Measurements from ENCODE around the gene NPLOC4. TPM values are rescaled to one million over a fixed set of nuclear protein-coding genes. Genes with fewer than 3 reads are reported as not detected.
A peak's percentile ranks its signal among the peaks of the same experiment; 100 is the strongest.

The NPLOC4 gene
- total and polyA plus RNA-seq, 2 of the 13 experiments (the other 11 are each of a cell fraction or from before 2014, with no cell fraction given): 57.0 to 97.0 TPM

DNA sequence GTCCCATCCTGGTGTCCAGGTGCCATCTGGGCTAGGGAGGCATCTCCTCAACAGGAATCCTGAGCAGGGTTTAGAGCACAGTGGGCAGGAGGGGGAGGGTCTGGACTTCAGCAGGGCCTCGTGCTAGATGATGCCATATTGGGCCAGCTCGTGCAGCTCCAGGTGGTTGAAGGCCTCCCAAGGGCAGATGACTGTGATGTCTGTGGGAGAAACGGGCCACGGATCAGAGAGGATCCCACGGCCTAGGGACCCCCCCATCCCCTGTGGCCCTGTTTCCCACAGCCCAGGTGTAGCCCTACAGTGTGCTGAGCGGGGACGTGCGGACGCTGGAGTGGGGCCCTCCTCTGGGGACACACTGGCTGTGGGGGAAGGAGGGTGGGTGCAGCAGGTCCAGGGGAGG is 14.0 kb upstream of the NPLOC4 start (continued):
- TF ChIP-seq, protein P1, sequence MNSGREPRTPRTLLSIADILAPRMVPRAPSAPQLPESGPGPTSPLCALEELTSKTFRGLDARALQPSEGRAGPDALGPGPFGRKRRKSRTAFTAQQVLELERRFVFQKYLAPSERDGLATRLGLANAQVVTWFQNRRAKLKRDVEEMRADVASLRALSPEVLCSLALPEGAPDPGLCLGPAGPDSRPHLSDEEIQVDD (CRISPR knock-in tag; IDR thresholded peaks at IDR 0.05; ENCODE audit: borderline replicate concordance): no peak
- TF ChIP-seq, protein P2, sequence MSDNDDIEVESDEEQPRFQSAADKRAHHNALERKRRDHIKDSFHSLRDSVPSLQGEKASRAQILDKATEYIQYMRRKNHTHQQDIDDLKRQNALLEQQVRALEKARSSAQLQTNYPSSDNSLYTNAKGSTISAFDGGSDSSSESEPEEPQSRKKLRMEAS (IDR thresholded peaks at IDR 0.05): peak; percentile 68; the same call in 1 of the 2 replicates
- TF ChIP-seq MAZ (IDR thresholded peaks at IDR 0.05; ENCODE audit: borderline replicate concordance, low read depth, low read length) (no peak), MAZ (CRISPR knock-in tag; IDR thresholded peaks at IDR 0.05; ENCODE audit: low read depth) (no peak), CHCHD3 (CRISPR knock-in tag; IDR thresholded peaks at IDR 0.05) (0 out of 2 replicates have a peak, but pooled peaks have one; percentile 48), TOE1 (CRISPR knock-in tag; IDR thresholded peaks at IDR 0.05) (no peak), SALL1 (CRISPR knock-in tag; IDR thresholded peaks at IDR 0.05) (peak; percentile 31; the same call in 1 of the 2 replicates), MZF1 (CRISPR knock-in tag; IDR thresholded peaks at IDR 0.05; ENCODE audit: borderline replicate concordance) (no peak), ARNT2 (CRISPR knock-in tag; IDR thresholded peaks at IDR 0.05; ENCODE audit: low read depth) (0 out of 2 replicates have a peak, but pooled peaks have one; percentile 19), RFX5 (IDR thresholded peaks at IDR 0.05; ENCODE audit: low read depth, low read length) (no peak), MTA1 (CRISPR knock-in tag; IDR thresholded peaks at IDR 0.05; ENCODE audit: borderline replicate concordance) (no peak)
- TF ChIP-seq, protein P3, sequence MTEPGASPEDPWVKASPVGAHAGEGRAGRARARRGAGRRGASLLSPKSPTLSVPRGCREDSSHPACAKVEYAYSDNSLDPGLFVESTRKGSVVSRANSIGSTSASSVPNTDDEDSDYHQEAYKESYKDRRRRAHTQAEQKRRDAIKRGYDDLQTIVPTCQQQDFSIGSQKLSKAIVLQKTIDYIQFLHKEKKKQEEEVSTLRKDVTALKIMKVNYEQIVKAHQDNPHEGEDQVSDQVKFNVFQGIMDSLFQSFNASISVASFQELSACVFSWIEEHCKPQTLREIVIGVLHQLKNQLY (CRISPR knock-in tag; IDR thresholded peaks at IDR 0.05): no peak
- TF ChIP-seq, protein P4, sequence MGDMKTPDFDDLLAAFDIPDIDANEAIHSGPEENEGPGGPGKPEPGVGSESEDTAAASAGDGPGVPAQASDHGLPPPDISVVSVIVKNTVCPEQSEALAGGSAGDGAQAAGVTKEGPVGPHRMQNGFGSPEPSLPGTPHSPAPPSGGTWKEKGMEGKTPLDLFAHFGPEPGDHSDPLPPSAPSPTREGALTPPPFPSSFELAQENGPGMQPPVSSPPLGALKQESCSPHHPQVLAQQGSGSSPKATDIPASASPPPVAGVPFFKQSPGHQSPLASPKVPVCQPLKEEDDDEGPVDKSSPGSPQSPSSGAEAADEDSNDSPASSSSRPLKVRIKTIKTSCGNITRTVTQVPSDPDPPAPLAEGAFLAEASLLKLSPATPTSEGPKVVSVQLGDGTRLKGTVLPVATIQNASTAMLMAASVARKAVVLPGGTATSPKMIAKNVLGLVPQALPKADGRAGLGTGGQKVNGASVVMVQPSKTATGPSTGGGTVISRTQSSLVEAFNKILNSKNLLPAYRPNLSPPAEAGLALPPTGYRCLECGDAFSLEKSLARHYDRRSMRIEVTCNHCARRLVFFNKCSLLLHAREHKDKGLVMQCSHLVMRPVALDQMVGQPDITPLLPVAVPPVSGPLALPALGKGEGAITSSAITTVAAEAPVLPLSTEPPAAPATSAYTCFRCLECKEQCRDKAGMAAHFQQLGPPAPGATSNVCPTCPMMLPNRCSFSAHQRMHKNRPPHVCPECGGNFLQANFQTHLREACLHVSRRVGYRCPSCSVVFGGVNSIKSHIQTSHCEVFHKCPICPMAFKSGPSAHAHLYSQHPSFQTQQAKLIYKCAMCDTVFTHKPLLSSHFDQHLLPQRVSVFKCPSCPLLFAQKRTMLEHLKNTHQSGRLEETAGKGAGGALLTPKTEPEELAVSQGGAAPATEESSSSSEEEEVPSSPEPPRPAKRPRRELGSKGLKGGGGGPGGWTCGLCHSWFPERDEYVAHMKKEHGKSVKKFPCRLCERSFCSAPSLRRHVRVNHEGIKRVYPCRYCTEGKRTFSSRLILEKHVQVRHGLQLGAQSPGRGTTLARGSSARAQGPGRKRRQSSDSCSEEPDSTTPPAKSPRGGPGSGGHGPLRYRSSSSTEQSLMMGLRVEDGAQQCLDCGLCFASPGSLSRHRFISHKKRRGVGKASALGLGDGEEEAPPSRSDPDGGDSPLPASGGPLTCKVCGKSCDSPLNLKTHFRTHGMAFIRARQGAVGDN (CRISPR knock-in tag; IDR thresholded peaks at IDR 0.05): peak; percentile 58; the same call in 1 of the 2 replicates

Measured in HepG2 (cell line).